Stimulated activated CD4-positive, alpha-beta T cell treated with anti-CD3 and anti-CD28 coated beads, Interleukin-4, amount 100 ng/mL, for 24 hours (primary cell): Measurements from ENCODE around the gene IBA57.
"Not testable (repeated sequence)": the region's sequence is repeated elsewhere in the genome, so short reads cannot be mapped to it uniquely, and the experiment has no call there.

Experiments
- DNase-seq: peaks from one replicate; pipeline ENCODE4 v3.0.0-alpha.2; 2020

Gene IBA57

DNA sequence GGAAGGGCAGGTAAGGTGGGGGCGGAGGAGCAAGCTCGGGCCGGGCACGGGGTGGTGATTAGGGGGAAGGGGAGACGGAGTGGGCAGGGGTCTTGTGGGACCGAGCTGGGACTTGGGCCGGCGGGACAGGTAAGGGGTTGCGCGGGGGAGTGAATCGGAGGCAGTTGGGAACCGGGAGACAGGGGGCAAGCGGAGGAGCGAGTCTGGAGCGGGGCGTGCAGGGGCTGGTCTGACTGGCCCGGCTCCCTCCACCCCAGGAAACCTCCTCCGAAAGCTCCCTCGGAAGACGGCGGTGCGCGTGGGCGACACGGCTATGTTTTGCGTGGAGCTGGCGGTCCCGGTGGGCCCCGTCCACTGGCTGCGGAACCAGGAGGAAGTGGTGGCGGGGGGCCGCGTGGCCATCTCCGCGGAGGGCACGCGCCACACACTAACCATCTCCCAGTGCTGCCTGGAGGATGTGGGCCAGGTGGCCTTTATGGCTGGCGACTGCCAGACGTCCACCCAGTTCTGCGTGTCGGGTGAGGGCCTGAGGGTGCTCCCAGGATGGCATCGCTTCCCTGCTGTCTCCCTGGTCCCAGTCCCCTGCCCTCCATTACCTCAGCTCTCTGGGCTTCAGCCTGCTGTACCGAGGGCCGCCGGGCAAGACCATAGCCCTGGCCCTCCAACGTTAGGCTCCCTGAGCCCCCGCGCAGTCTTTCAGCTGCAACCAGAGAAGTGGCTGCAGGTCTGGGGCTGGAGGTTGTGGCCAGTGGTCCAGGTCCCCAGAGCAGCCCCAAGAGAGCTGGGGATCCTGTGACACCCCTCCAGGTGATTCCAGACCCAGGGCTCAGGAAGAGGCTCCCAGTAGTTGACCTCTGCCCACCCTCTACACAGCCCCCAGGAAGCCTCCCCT is 48.6 kb downstream of the IBA57 start:
- no peak for DNase-seq

DNA sequence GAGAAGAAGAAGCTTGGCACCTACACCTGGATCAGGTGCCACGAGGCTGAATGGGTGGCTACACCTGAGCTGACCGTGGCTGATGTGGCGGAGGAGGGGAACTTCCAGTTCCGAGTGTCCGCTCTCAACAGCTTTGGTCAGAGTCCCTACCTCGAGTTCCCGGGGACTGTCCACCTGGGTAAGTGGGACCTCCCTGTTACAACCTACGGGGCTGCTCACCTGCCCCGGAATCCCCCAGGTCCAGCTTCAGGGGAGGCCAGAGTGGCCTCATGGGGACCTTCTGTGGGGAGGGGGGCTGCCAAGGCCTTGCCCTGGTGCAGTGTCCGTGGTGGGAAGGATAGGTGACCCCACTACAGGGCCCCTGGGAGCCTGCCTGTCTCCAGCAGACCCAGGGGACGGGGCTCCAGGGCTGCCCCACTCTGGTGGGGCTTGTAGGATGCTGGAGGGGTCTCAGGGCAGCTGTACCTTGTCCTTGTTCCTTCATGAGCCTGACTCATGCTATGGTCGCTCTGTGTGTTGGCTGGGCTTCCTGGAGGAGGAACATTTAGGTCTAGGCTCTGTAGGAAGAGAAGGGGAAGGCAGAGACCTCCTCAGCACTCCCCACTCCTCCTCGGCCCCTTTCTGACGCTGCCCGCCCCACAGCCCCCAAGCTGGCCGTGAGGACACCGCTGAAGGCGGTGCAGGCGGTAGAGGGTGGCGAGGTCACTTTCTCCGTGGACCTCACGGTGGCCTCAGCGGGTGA is 49.5 kb downstream of the IBA57 start:
- DNase-seq: no peak

DNA sequence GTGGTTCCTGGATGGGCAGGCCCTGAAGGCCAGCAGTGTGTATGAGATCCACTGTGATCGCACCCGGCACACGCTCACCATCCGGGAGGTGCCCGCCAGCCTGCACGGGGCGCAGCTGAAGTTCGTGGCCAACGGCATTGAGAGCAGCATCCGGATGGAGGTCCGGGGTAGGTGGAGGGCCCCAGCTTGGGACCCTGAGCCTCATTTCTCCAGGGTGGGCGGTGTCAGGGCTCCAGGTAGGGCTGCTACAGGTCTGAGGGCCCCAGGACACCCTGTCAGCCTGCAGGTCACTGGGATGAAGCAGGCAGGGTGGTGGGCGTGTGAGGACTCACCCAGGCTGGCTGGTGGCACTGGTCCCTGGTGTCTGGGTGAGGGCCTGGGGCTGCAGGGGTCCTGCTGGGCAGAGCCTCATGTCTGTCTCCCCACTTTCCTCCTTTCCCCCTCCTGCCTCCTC is 50.1 kb downstream of the IBA57 start:
- DNase-seq: no peak

DNA sequence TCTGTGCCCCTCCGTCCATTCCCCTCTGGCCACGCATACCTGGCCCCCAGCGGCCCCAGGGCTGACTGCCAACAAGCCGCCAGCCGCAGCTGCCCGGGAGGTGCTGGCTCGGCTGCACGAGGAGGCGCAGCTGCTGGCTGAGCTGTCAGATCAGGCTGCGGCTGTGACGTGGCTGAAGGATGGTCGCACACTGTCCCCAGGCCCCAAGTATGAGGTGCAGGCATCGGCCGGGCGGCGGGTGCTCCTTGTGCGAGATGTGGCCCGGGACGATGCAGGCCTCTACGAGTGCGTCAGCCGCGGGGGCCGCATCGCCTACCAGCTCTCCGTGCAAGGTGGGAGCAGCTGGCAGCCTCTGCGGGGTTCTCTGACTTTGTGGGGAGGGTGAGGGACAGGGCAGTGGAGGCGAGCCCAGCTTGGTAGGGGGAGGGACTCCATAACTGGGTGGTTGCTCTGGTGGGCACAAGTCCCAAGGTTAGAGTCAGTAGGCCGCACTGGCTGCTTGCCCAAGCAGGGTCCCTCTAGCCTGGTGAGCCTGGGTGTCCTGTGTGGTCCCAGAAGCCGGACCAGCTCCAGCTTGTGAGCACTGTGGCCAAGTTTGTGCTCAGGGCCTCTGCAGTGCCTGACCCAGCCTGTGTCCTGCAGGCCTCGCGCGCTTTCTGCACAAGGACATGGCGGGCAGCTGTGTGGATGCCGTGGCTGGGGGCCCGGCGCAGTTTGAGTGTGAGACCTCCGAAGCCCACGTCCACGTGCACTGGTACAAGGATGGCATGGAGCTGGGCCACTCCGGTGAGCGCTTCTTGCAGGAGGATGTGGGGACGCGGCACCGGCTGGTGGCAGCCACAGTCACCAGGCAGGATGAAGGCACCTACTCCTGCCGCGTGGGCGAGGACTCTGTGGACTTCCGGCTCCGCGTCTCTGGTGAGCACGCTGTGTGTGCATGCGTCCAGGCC is 51.0 kb downstream of the IBA57 start:
- DNase-seq: no peak

DNA sequence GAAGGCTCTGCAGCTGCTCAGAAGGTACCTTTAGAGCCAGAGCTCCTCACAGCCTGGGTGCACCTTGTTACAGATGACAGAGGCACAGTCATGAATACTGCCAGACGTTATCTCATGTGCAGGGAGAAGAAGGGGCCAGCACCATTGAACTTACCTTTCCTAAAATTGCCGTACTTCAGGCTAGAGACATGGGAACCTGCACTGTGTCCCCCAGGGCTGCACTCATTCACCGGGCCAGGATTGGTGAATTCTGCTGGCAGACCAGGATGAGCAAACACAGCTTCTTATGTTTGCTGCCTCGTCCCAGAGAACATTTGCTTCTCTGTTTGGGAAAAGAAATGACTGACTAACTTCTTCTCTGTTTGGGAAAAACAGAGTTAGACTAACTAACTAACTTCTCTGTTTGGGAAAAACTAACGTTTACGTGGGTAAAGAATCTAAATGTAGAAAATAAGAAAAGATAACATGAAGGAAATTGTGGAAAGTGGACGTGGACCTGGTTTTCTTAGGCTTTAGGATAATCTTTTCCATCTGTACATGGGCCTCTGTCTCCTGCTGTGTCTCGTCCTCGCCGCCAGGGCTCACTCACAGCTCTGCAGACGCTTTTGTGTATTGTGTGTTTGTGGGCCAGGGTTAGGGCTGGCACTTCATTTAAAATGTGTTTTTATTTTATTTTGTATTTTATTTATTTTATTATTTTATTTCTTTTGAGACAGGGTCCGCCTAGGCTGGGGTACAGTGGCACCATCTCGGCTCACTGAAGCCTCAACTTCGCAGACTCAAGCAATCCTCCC is 52.1 kb downstream of the IBA57 start:
- DNase-seq: no peak

DNA sequence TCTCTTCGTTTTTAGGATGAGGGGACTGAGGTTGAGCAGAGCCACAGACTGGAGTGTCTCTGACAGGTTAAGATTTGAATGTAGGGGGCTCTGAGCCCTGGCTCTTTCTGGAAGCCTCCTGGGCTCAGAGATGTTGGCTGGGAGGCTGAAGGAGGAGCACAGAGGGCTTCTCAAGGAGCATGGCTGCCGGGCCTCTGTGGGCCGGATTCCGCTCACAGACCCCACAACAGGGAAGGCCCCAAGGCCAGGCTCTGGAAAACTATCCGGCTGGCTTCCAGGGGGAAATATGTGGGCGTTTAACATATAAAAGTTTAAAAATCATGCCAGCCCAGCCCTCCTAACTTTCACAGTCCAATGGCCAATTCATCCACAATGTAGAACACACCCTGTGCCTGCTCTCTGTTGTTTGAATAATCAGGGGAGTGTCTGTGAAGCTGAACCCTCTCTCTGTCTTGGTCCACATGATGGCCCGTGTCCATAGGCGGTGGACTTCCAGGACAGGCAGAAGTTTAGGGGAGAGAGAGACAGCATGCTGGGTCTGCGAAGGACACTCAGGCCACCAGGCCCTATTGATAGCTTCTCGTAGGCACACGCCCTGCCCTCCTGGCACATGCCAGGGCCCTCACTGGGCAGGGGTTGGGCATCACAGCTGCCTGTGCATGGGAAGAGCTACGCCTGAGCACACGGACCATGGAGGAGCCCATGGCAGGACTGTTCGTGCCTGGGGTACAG is 53.1 kb downstream of the IBA57 start:
- DNase-seq: no peak

DNA sequence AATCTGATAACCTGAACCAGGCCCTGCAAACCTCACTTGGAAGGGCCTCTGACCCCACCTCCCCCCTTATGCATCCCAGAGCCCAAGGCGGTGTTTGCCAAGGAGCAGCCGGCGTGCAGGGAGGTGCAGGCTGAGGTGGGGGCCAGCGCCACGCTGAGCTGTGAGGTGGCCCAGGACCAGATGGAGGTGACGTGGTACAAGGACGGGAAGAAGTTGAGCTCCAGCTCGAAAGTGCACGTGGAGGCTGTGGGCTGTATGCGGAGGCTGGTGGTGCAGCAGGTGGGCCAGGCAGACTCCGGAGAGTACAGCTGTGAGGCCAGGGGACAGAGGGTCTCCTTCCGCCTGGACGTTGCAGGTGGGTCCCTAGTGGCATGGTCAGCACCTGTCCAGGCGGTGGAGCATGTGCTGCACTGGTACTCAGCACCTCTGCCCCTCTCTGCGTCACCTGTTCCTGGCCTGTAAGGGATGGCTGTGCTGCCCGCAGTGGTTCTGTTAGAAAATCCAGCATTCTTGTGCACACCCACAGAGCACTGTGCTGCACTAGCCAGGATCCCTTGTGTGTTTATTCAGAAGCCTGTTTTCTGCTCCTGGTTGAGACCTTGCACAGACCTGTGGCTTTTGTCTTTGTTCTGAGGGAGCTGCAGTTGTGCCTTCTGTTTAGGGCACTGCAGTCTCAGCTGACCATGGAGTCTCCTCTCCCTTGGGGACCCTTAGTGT is 53.8 kb downstream of the IBA57 start:
- no peak for DNase-seq

DNA sequence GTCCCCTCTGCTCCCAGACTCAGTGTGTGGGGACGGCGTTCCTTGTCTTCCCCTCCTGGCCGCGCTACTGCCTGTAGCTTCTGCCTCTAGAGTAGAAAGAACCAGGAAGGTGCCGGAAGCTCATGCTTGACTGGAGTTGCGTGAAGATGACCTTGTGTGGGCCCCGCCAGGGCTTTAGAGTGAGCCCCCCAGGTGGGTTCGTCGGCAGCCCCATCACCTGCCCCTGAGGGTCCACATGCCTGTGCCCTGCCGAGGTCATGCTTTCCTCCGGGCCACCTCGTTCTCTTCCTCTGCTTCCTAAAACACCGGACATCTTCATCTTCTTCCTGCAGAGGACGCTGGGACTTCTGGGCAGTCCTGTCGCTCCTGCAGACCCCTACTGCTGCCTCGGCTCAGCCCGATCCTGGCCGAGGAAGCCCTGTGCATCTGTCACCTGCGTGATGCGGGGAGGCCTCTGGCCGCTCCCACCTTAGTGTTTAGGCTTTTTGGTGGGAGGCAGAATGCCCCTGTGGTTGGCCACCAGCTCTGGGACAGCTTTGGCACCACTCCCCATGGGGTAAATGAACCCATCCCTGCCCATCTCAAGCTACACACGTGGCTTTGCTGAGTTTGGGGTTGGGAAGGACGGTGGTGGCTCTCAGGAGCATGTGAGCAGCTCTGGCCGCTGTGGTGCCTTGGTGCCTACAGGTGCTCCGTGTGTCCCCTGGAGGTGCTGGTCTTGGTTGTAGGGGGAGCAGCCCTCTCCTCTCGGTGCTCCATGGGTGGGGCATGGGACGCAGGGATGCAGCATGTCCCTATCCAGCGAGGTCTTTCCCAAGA is 54.6 kb downstream of the IBA57 start:
- DNase-seq: no peak

DNA sequence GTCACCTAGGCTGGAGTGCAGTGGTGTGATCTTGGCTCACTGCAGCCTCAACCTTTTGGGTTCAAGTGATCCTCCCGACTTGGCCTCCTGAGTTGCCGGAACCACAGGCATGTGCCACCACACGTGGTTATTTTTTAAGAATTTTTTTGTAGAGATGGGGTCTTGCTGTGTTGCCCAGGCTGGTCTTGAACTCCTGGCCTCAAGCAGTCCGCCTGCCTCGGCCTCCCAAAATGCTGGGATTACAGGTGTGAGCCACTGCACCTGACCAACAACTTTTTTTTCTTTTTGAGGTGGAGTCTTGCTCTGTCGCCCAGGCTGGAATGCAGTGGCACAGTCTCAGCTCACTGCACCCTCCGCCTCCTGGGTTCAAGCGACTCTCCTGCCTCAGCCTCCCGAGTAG is 55.5 kb downstream of the IBA57 start:
- DNase-seq: not testable (repeated sequence)

DNA sequence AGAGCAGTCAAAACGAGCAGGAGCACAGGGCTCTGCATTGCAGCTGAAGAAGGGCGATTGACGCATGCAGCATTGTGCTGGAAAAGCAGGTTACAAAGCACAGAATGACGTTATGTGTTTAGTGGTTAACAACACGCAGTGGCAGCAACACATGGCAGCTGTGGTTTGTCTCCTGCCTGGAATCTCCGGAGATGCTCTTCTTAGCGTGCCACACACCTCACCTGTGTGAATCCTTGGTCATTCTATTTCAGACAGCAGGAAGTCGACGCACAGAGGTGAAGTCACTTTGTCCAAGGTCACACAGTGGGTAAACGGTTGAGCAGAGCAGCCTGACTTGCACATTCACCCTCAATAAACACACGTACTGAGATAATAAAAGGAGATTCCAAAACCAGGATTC is 56.9 kb downstream of the IBA57 start:
- DNase-seq: no peak

DNA sequence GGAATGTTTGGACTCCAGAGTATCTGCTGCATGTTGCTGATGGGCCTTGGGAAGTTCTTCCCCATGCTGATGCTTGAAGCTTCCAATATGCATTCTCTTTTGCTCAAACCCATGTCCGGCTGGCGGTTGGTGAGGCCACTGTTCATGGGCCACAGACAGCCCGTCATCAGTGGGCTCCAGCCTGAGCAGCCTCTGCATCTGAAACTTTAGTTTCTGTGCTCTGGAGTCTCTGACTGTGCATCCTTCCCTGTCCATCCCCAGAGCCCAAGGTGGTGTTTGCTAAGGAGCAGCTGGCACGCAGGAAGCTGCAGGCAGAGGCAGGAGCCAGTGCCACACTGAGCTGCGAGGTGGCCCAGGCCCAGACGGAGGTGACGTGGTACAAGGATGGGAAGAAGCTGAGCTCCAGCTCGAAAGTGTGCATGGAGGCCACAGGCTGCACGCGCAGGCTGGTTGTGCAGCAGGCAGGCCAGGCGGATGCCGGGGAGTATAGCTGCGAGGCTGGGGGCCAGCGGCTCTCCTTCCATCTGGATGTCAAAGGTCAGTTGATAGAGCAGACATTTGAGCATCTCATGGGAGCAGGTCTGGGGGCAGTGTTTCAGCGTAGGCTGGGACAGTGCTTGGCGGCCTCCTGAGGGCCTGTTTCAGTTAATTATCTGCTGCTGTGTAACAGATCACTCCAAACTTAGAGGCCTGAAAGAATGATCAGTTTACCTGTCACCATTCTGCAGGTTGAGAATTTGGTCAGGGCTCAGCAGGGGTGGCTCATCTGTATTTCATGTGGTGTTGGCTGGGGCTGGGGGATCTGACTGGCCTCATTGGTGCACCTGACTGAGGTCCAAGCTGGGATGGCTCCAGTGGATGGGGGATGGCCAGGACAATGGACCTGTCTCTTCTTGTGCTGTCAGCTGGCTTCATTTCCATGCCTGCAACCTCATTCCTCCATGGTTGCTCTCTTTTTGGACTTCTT is 58.9 kb downstream of the IBA57 start:
- no peak for DNase-seq

DNA sequence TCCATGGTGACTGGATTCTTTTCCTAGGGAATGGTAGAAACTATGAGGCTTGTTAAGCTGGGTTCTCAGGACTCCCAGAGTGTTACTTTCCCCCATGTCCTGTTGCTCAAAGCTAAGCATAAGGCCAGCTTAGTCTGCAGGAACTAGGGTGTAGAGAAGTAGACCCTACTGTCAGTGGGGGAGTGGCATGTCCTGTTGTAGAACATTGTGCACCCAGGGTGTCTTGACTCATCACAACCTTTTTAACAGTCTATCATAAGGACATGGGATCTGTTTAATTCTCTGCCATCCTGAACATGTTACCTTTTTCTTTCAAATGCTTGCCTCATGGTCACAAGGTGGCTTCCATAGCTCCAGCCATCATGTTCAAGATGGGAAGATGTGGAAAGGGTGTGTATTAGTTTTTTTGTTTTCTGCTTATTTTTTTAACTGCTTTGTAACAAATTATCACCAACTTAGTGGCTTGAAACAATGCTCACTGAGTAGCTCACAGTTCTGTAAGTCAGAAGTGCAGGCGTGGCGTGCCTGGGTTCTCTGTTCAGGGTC is 59.6 kb downstream of the IBA57 start:
- DNase-seq: no peak

DNA sequence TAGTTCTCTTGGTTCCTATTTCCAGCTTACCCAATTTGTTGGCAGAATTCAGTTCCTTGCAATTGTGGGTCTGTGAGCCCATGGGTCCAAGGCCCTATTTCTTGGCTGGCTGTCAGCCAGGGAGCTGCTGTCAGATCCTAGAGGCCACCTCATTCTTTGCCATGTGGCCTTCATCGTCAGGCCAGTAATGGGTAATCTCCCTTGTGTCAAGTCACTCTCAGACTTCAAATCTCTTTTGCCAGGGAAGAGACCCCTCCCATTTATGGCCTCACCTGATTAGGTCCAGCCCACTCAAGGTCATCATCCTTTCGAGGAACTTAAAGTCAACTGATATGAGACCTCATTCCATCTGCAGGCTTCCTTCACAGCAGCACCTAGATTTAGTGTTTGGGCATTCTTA is 60.1 kb downstream of the IBA57 start:
- DNase-seq: no peak

DNA sequence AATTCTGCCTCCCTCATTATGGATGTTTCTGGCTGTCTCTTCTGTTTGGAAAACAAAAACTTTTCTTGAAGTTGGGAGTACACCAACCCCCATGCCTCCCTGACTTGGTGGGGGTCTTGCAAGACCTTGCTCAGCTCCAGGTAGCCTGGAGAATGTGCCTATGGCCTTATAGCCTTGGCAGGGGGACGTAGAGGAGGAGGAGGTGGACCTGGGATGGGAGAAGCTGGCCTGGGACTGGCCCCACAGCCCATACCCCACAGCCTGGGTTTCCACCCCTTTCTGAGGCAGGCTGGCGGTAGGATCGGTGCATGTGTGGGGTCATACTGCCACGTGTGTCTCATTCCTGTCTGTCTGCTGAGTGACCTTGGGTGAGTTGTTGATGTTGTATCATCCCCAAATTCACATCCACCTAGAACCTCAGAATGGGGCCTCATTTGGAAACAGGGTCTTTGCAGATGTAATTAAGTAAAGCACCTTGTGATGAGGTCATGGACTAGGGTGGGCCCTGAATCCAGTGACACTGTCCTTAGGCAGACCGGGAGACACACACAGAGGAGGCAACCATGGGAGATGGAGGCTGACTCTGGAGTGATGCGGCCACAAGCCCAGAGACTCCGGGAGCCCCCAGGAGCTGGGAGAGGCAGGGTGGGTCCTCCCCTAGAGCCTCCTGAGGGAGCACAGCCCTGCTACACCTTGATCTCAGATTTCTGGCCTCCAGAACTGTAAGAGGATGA is 60.7 kb downstream of the IBA57 start:
- no peak for DNase-seq

DNA sequence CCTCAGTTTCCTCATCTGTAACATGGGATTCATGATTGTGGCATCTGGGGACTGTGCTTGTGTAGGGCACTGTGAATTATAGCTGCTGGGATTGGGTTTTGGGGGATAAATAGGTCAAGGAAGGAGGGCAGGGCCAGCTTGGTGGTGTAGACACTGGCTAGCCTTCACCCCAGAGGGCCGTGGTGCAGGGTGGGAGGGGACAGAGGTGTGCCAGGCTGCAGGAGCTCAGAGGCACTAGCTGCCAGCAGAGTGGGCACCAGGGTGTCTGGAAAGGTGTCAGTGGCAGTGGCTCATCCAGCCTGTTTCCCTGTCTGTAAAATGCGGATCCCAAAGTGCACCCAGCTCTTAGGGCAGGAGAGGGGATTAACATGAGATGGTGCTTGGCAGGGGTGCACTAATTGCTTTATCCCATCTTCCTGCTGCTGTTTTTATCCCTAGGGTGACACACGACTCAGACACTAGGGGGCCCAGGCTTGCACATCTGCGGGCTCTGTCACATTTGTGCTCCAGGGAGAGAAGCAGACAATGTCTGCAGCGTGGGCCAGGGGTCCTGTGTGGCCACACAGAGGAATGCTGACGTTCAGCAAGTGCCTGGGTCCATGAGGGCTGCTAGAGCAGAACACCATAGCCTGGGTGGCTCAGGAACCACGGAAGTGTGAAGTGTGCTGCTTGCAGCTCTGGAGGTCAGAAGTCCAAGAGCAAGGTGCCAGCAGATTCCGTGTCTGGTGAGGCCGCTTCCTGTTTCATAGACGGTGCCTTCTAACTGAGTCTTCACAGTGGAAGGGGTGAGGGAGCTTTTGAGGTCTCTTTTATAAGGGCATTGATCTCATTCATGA is 61.6 kb downstream of the IBA57 start:
- DNase-seq: no peak

DNA sequence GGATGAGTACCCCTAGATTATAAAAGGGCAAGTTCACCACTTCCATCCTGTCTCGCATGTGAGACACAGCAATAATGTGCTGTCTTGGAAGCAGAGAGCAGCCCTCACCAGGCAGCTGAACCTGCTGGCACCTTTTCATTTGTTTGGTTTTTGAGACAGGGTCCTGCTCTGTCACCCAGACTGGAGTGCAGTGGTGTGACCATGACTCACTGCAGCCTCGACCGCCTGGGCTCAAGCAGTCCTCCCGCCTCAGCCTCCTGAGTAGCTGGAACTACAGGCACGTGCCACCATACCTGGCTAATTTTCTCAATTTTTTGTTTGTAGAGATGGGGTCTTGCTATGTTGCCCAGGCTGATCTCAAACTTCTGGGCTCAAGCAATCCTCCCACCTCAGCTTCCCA is 62.5 kb downstream of the IBA57 start:
- DNase-seq: not testable (repeated sequence)
